GM19043 (cell line): ENCODE measurements around the gene CDK6.

Experiments used
- ATAC-seq: cut with Tn5 transposase; IDR thresholded peaks from one replicate; pipeline ENCODE4 v1.9.1; 2021; ENCODE audit warnings: low read depth; ENCODE audit not compliant: unreplicated experiment

The CDK6 gene

DNA sequence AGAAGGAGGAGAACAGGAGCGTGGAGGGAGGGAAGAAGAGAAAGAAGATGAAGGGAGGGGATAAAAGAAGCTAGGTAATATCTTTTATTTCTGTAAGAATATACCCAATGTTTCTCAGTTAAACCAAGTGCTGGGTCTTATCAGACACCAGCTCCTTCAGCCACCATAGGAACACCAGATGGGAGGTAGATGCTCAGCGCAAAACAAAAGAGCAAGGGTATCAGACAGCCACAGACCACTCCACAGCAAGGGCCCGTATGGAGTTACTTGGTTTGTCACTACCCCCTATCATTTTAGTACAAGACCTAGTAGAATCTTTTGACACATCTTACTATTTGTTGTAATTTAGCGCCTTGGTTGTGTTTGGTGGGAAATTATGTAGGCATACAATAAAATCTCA, 180.3 kb downstream of the CDK6 start:
- ATAC-seq, result no peak

- no peak for ATAC-seq
Measured at GRCh38 chr7:92655346-92655884, 181.0 kb downstream of the CDK6 start.

- no peak for ATAC-seq
Measured at GRCh38 chr7:92653136-92653535, 183.2 kb downstream of the CDK6 start.

DNA sequence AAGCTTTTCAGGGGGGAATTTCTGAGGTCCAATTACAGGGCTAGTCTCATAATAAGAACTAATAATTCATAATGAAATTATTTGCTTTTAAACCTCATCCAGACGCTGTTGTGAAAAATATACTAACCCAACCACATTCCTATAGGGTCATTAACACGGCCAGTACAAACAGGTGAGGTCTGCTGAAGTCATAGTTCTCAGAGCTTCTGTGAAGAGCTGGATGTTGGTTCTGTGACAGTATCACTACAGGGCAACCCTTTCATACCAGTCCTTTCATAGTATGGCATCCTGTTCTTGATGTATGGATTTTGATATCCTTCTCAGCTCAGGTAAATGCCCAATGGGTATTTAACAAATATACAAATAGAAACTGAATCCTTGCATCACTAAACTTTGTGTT, 183.8 kb downstream of the CDK6 start:
- no peak for ATAC-seq

GRCh38 chr7:92650391-92650790, 186.0 kb downstream of the CDK6 start:
- no peak for ATAC-seq

DNA sequence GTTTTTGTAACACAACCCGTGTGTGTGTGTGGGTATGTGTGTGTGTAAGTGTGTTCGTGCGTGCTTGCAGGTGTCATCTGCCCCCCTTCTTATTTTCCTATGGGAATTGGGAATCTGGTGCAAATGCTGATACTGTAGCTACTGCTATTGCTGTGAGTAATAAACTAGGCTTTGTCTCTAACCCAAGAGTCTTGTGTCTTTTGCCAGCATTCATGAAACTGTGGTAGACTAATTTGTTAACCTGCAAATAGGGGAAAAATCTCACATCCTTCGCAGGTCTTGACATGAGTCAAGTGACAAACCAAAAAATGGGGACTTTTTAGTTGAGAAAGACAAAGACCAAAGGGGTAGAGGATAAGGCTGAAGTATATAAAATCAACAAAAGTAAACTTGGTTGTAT, 188.3 kb downstream of the CDK6 start:
- peak; percentile 46 for ATAC-seq

DNA sequence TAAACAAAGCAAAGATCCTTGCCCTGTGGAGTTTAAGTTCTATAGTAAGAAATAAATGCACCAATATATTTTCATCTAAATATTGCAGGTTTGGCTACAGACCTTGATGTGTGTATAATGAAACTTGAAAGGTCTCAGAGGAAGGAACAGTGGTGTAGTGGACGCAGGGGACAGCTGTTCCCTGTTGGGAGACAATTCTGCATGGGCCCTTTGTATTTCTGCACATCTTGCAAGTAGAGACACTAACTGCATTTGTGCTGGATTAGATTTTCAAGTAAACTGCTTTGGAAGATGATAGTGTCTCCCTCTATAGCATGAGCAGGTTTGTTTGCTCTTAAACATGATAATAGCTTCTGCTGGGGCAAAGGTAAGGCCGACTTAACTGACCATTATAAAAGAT, 188.7 kb downstream of the CDK6 start:
- ATAC-seq, result no peak

DNA sequence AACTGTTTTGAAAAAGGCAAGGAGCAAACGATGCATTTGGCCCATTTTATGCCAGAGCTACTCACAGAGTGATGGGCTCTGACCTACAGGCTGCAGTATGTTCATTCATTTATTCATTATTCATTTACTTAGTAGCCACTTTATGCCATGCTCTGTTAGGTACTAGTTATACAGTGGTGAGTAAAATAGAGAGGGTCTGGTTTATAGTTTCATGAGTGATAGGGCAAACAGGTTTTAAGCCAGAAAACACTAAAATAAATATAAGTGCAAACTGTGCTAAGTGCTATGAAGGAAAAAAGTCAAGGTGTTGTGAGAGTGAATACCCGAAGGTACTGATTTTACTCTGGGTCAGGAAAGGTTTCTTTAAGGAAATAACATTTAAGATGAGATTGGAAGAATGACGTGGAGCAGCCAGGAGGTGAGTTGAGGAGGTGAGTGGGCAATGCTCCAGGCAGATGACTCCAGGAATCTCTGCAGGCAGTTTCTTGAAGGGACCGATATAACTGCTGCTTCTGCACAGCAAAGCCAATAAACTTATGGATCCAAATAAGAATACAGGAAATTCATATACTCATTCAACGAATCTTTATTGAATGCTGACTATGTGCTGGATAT, 189.3 kb downstream of the CDK6 start:
- ATAC-seq, result peak; percentile 56

- no peak for ATAC-seq
Measured at GRCh38 chr7:92645114-92646061, 191.0 kb downstream of the CDK6 start.

DNA sequence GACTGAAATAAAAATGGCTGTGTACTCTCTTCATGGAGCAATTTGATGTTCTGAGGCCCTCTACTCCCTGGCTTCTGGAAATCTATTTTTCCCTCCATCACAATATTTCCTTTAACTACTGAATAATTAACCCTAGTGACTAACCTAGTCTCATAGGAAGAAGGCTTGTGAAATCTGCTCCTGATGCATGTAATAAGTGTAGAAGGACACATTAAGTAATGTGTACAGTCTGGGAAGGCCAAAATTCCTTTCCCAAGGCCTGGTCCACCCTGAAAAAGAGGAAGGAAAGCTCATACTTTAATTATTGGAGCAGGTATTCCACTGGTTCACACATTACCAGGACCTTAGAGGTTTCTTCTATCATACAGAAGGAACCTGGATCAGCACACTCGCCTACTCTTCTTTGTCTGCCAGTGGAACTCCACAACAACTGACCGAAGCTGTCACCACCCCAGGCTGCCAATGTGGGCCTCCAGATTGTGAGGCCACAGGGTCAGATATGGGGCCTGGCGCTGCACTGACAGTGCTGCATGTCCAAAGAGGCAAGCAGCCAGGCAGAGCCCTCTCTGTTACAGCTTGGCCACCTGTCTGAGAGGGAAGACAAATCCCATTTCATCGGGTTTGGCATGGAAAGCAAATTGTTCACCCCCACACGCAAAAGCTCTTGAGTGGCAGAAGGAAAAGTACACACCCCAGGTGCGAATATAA, 191.8 kb downstream of the CDK6 start:
- no peak for ATAC-seq

DNA sequence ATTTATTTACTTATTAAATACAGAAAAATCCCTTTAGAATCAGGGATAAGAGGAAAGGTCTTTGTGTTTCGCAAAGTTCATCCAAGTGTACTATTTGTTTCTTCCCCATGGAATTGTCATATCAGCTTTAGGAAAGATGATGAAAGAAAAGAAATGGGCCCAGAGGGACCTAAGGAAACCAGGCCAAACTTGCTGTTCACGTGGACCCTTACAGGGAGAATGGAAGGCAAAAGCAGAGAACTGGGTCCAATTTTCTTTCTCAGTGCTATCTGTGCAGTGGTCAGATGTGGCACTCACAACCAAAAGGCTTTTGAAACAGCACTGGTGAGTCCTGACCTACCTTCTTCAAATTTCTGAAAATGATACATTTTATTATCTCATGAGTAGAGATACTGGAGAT, 192.6 kb downstream of the CDK6 start:
- ATAC-seq, result no peak

DNA sequence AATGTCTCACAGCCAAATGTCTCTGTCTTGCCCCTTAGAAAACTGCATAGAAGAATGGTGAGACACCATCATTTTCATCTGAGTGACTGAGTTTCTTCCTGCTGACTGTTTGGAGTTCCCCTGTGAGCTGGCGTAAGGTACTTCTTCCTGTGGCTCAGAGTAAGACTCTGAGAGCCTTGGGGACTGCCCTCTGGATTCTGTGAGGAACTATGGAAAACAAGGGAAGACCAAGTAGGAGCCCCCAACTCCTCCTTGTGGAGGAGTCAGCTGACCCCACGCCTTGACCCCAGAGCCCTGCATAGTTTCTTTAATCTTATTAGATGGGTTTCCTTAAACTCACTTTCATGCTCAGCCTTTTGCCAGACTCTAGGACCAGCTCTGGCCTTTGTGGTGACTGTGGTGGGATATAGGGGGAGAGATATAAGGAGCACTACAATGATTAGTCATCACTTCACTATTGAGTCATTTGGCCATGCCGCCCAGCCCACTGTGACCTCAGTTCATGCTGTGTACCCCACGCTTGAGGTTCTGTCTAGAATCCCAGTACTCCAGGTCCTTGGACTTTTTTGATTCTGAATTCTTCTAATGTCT, 194.4 kb downstream of the CDK6 start:
- peak; percentile 66 for ATAC-seq

DNA sequence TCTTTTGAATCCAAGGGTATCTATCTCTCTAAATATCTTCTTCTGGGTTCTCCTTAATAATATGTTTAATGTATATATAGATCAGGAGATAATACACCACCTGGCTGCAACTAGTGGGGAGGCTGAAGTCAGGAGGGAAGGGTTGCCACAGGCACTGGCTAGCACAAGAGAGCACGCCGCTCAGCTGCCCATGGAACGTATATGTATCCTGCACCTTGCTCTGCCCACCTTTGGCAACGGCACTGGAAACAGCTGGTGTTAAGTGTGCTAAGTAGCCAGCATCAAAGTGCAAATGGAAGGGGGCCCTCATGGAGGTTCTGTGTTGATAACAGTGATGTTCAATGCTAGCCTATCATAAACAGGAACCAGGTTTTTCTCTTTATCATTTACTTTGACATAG, 196.4 kb downstream of the CDK6 start:
- no peak for ATAC-seq

DNA sequence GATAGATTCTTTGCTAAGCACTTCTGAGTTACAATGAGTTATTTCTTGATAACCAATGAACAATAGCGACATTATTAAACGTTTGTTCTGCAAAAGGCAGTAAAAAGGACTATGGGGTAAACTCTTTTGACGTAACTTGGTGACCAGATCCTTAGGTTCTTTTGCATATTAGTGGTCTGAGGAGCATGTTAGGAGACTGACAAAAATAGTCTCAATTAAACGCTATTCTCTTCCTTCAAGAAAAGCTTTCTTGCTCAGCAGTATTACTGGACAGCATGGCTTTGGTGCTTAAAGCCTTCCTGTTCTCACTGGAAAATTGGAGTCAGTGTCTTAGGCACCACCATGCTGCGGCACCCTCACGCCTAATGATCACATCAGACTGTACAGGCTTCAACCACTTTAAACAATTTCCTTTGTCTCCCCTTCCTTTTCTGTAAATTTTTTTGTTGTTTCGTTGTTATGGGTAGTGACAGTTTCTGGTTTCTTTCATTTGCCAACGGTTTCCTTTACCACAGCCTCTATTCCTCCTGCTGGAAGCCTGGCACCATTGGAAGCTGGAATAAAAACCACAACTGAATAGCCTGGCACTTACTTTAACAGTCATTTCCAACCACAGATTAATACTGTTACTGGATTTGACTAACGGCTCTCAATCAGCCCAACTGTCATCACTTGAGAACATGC, 197.0 kb downstream of the CDK6 start:
- ATAC-seq, result no peak

DNA sequence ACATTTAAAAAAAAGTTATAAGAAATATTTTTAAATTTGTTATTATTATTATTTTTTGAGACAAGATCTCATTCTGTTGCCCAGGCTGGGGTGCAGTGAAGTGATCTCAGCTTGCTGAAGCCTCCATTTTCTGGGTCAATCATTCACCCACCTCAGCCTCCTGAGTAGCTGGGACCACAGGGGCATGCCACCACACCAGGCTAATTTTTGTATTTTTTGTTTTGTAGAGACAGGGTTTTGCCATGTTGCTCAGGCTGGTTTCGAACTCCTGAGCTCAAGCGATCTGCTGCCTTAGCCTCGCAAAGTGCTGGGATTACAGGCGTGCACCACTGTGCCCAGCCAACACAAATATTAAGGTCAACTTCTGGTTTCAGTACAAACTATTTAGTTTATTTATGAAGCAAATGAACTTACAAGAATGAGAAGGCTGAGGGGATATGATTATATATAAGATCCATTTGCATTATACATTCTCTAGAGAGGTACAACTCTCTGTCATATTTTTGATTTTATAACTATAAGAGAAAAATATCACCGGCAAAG, 200.3 kb downstream of the CDK6 start:
- no peak for ATAC-seq

- ATAC-seq, result no peak
Measured at GRCh38 chr7:92635538-92635937, 200.8 kb downstream of the CDK6 start.

DNA sequence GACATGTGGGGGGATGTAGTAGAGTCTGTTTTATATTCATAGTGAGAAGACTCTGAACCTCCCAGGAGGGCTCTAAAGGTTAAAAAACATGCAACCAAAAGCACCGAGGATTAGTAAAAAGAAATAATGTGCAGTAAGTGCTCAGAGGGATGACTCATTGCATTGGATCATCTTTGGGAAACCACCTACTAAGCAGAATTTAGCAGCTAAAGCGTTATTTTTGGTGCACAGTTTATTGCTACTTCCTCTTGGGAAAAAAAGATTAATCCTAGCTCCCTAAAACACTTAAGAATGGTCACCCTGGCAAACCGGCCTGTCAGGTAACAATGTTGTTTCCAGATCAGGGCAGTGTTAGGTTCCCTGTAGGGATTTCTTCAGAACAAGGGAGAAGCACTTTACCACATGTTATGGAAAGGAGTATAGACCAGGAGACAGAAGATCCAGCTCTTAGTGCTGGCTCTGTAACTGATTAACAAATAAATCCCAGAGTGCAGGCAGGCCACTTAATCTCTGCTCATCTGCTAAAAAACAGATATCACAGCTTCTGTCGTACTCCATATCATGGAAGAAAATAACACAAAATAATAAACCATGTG, 201.4 kb downstream of the CDK6 start:
- no peak for ATAC-seq

- no peak for ATAC-seq
Measured at GRCh38 chr7:92634205-92634604, 202.2 kb downstream of the CDK6 start.

DNA sequence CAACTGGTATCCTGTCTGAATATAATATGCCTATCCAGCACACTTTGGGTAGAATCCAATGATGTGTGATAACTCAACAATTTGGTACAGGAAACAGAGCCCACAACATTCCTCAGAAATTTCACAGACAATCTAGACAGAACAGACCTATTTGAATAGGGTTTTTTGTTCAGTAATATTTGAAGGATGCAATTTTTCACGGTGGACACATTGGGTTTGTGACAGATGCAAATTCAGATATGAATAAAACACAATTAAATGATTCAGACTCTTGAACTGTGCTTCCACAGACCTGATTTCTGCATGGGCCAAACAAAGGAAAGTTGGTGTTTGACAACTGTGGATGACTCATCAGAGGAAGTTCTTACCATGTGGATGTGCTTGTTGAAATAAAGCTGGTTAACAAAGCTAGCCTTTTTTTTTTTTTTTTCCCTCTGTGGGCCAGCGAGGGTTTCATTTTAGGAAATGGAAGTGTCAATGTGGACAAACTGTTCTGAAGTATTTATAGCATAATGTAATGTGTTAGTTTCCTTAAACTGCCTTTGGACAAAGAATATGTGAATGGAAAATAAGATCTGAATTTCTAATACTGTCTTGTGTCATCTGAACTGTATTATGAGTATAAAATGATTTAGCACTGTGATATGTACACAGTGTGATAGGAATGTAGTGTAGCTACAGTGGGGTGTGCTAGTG, 203.0 kb downstream of the CDK6 start:
- ATAC-seq, result no peak
